ENCODE data around the gene CFAP299. TPM values are rescaled to one million over a fixed set of nuclear protein-coding genes. Genes with fewer than 3 reads are reported as not detected.

Gene CFAP299
- total and polyA plus RNA-seq, 2 donors (not counting 1 experiment from before 2014, with no cell fraction given), result not detected

DNA sequence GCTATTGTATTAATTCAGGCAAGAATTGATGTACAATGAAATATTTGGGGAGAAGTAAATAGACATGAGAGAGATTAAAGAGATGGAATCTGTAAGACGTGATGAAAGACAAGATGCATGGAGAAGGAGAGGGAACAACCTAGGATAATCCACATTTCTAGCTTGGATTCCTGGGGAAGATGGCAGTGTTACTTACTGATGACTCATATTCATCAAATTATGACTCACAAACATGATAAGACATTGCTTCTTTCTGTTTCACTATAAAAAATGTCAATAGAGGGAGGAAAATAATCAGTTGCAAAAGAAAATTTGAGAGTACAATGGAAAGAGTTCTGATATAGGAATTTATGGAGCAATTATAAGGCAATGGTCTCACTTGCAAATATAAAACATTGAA is 590.9 kb downstream of the CFAP299 start:
- no peak for TF ChIP-seq EZH2 (IDR thresholded peaks at IDR 0.05; ENCODE audit: borderline replicate concordance, insufficient read depth, low read depth, low read length, poor library complexity, severe bottlenecking)
- TF ChIP-seq, protein P1, sequence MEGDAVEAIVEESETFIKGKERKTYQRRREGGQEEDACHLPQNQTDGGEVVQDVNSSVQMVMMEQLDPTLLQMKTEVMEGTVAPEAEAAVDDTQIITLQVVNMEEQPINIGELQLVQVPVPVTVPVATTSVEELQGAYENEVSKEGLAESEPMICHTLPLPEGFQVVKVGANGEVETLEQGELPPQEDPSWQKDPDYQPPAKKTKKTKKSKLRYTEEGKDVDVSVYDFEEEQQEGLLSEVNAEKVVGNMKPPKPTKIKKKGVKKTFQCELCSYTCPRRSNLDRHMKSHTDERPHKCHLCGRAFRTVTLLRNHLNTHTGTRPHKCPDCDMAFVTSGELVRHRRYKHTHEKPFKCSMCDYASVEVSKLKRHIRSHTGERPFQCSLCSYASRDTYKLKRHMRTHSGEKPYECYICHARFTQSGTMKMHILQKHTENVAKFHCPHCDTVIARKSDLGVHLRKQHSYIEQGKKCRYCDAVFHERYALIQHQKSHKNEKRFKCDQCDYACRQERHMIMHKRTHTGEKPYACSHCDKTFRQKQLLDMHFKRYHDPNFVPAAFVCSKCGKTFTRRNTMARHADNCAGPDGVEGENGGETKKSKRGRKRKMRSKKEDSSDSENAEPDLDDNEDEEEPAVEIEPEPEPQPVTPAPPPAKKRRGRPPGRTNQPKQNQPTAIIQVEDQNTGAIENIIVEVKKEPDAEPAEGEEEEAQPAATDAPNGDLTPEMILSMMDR (IDR thresholded peaks at IDR 0.05), result no peak
- H3K4me1 Mint-ChIP-seq, result no peaks in the 10 kb centered on the region
- Histone ChIP-seq H3K4me3 (ENCODE audit: control extremely low read depth in 1 of 5, extremely low read depth in 1 of 5, insufficient read depth in 1 of 5, low read depth in 2 of 5, low read length in 4 of 5) (no peak overlapping the region), H3K79me2 (ENCODE audit: control insufficient read depth, insufficient read depth, low read length) (no peaks in the 10 kb centered on the region), H4K20me1 (ENCODE audit: control insufficient read depth, insufficient read depth, low read length, poor library complexity, severe bottlenecking) (no peaks in the 10 kb centered on the region), H3K36me3 (replicated peaks in 1 of 2; ENCODE audit: control extremely low read depth in 1 of 2, control insufficient read depth in 1 of 2, extremely low read depth in 1 of 2, insufficient read depth in 2 of 2, low read length in 1 of 2) (no peaks in the 10 kb centered on the region), H3K9me3 (ENCODE audit: control extremely low read depth in 1 of 3, control insufficient read depth in 2 of 3, insufficient read depth in 1 of 3, low read length in 2 of 3) (no peaks in the 10 kb centered on the region), H3K9ac (ENCODE audit: low read length) (no peak overlapping the region), H3K4me1 (ENCODE audit: control insufficient read depth in 2 of 2, insufficient read depth in 2 of 2, low read length in 2 of 2) (no peaks in the 10 kb centered on the region), H3K27ac (ENCODE audit: low read length in 2 of 2) (no peak overlapping the region), H2AFZ (ENCODE audit: insufficient read depth, low read depth, low read length, poor library complexity, severe bottlenecking) (no peak overlapping the region), H3K4me2 (replicated peaks; ENCODE audit: low read depth, low read length, poor library complexity, severe bottlenecking) (no peak overlapping the region), H3K27me3 (replicated peaks in 1 of 4; ENCODE audit: control extremely low read depth in 1 of 4, control insufficient read depth in 3 of 4, insufficient read depth in 4 of 4, low read length in 3 of 4) (no peaks in the 10 kb centered on the region)
- no peak for DNase-seq
- H3K4me3 Mint-ChIP-seq, result no peak overlapping the region
- no peaks in the 10 kb centered on the region for H3K27me3 Mint-ChIP-seq
- H3K27ac Mint-ChIP-seq, result no peak overlapping the region
- intact Hi-C loops (cut with micrococcal nuclease), result no loop called here
- CTCF ChIA-PET, result no interaction called here
- no peaks in the 10 kb centered on the region for H3K9me3 Mint-ChIP-seq (ENCODE audit: insufficient read depth)
- WGBS (ENCODE audit: insufficient coverage), result no CpG with 5 or more reads among the region's 1 CpG
- ATAC-seq (ENCODE audit: low read depth), result no peak
- POLR2A ChIA-PET, result no interaction called here

DNA sequence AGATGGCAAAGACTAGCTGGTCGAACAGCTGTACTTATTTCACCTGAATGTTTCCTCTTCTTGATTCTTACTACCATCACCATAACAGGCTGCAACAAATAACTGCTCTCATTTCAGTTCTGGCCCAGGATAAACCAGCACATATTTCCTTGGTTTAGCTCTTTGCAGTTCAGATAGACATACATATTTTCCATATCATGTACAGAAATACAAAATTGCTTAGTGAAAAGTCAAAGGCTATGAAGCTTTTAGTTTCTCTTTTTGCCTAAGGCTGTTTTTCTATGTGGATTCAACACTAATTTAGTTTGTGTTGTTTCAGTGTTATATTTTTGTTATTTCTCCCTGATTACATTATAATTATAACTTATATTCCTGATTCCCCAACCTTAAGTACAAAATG is 591.4 kb downstream of the CFAP299 start:
- TF ChIP-seq, protein P1 (IDR thresholded peaks at IDR 0.05), result no peak
- TF ChIP-seq EZH2 (IDR thresholded peaks at IDR 0.05; ENCODE audit: borderline replicate concordance, insufficient read depth, low read depth, low read length, poor library complexity, severe bottlenecking), result no peak
- H3K4me3 Mint-ChIP-seq, result no peak overlapping the region
- H2AFZ ChIP-seq (ENCODE audit: insufficient read depth, low read depth, low read length, poor library complexity, severe bottlenecking), result no peak overlapping the region
- no peak overlapping the region for H3K27ac Mint-ChIP-seq
- H4K20me1 ChIP-seq (ENCODE audit: control insufficient read depth, insufficient read depth, low read length, poor library complexity, severe bottlenecking), result no peaks in the 10 kb centered on the region
- ChIA-PET POLR2A (no interaction called here), CTCF (no interaction called here)
- no CpG with 5 or more reads among the region's 1 CpG for WGBS (ENCODE audit: insufficient coverage)
- H3K9me3 ChIP-seq (ENCODE audit: control extremely low read depth in 1 of 3, control insufficient read depth in 2 of 3, insufficient read depth in 1 of 3, low read length in 2 of 3), result no peaks in the 10 kb centered on the region
- DNase-seq, result no peak
- no peak overlapping the region for H3K4me3 ChIP-seq (ENCODE audit: control extremely low read depth in 1 of 5, extremely low read depth in 1 of 5, insufficient read depth in 1 of 5, low read depth in 2 of 5, low read length in 4 of 5)
- H3K4me1 ChIP-seq (ENCODE audit: control insufficient read depth in 2 of 2, insufficient read depth in 2 of 2, low read length in 2 of 2), result no peaks in the 10 kb centered on the region
- no peak overlapping the region for H3K4me2 ChIP-seq (replicated peaks; ENCODE audit: low read depth, low read length, poor library complexity, severe bottlenecking)
- no peaks in the 10 kb centered on the region for H3K36me3 ChIP-seq (replicated peaks in 1 of 2; ENCODE audit: control extremely low read depth in 1 of 2, control insufficient read depth in 1 of 2, extremely low read depth in 1 of 2, insufficient read depth in 2 of 2, low read length in 1 of 2)
- ATAC-seq (ENCODE audit: low read depth), result no peak
- H3K27me3 ChIP-seq (replicated peaks in 1 of 4; ENCODE audit: control extremely low read depth in 1 of 4, control insufficient read depth in 3 of 4, insufficient read depth in 4 of 4, low read length in 3 of 4), result no peaks in the 10 kb centered on the region
- H3K4me1 Mint-ChIP-seq, result no peaks in the 10 kb centered on the region
- H3K27me3 Mint-ChIP-seq, result no peaks in the 10 kb centered on the region
- no peak overlapping the region for H3K9ac ChIP-seq (ENCODE audit: low read length)
- no peaks in the 10 kb centered on the region for H3K9me3 Mint-ChIP-seq (ENCODE audit: insufficient read depth)
- no peaks in the 10 kb centered on the region for H3K79me2 ChIP-seq (ENCODE audit: control insufficient read depth, insufficient read depth, low read length)
- no peak overlapping the region for H3K27ac ChIP-seq (ENCODE audit: low read length in 2 of 2)
- intact Hi-C loops (cut with micrococcal nuclease), result no loop called here
